Gastrocnemius medialis (tissue), 4 donors: ENCODE results near the gene PLEKHM1.

ENCODE experiments used
- CTCF ChIP-seq, 5 experiments: fragments of 450-650 bp in 3 of 5; fragments of 200-600 bp in 2 of 5; sonication (generic) in 2 of 5; IDR thresholded peaks in 4 of 5; conservative IDR thresholded peaks in 1 of 5; 1 replicate in 4 of 5; 2 replicates in 1 of 5; pipeline ENCODE4 v1.5.1; 2016 to 2019; ENCODE audit warnings: antibody characterized with exemption in 5 of 5, mild to moderate bottlenecking in 3 of 5, moderate library complexity in 3 of 5
- POLR2A ChIP-seq, 2 donors: fragments of 450-650 bp; IDR thresholded peaks; one replicate each; pipeline ENCODE4 v1.6.1; 2017; ENCODE audit warnings: antibody characterized with exemption in 2 of 2, mild to moderate bottlenecking in 2 of 2, moderate library complexity in 2 of 2

GRCh38 chr17:45391291-45391690 lies 99.2 kb downstream of the PLEKHM1 start:
- TF ChIP-seq CTCF (IDR thresholded peaks at IDR 0.05 in 4 of 5, conservative IDR thresholded peaks at IDR 0.05 in 1 of 5) (no peak), POLR2A (IDR thresholded peaks at IDR 0.05) (no peak)
